Hematopoietic multipotent progenitor cell treated with erythropoietin and hydrocortisone succinate and interleukin-3 and kit ligand, for 8 days (in vitro differentiated cells): ENCODE measurements around the gene SEMA3D.

ENCODE experiments used
- DNase-seq: peaks from one replicate; pipeline ENCODE4 v3.0.0-alpha.2; 2015

Gene SEMA3D

DNA sequence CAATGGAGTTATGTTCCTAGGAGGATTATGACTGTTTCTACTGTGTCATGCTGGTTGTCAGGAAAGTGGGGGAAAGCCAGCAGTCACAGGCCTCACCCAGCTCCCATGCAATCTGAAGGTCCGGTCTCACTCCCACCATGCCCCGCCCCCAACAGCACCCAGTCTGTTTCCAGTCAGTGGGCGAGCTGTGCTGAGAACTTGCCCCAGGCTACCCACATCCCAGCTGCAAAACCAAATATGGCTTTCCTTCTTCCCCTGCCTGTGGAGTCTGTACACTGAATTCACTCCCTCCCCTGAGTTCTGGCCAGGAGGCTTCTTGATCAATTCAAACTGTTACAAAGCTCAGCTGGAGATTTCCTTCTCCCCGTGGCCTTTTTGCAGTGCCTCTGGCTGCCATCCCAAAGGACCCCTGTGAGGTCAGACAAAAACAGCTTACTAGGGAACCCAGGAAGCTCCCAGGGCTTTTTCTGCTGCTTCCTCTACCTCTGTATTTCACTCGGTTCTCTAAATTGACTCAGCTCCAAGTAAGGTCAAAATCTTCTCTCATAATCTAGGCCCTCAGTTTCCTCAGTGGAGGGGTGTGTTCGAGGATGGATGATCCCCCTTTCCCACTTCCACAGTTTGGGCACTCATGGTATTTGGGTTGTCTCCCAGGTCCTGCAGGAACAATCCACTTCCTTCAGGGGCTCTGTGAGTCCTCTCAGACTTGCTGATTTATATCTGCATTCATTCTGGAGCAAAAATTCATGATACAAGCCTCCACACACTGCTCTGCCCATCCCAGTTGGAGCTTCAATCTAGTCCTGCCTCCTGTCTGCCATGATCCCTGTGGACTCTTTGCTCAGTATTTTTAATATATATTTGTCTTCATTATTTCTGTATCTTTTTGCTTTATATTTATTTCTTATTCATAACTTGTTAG lies 205.5 kb downstream of the SEMA3D start:
- no peak for DNase-seq

DNA sequence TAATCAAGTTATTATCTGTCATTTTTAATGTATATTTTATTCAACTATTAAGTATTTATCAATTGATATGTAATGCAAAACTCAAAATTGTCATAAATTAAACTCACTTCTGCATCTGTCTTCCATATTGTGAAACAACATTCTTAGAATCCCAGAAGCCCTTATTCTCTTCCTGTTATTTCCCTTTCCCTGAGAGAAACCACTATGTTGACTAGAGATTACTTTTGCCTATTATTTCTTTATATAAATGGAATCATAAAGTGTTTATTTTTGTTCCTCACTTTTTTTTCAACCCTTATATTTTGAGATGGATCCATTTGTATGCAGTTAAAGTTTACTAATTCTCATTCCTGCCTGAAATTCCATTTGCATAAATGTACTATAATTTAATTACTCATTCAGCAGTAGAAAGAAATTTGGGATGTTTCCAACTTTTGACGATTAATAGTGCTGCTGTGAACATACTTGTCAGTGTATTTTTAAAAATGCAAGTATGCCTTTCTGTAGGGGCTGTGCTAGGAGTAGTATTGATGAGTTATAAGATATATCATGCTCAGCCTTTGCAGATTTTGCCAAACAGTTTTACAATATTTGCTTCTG lies 211.2 kb downstream of the SEMA3D start:
- DNase-seq = no peak

DNA sequence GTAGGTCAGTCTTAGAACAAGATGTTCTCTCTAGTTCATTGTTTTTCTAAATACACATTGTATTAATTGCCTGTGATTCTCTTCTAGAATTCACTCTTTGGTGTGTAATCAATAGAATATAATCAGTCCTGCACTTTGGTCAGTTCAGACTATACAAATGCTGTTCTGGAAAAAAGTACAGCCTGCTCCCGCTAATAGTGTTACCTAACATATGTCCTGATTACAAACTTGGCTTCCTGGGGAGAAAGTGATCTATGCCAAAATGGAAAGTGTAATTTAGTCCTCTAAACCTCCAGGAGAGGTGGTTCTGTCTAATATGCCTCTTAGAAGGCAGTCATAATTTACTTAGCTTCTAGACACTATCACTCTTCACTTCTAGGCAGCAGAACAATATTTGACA lies 215.5 kb downstream of the SEMA3D start:
- no peak for DNase-seq

DNA sequence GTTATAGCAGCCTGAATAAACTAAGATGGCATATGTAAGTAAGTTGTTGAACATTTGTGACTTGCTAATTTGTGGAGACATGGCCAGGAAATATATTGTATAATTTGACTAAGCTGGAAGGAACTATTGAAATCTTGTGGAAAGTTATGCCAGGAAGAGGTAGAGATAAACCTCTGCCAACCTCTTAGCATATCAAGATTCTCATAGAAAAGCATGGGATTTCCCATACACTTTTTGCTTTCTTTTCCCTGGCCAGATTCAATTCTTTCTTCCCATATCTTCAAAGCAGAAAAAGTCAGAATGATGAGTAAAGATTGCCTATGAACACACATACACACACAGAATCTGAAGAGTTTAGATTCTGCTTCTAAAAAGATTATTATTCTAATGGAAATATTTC lies 216.2 kb downstream of the SEMA3D start:
- DNase-seq = no peak

DNA sequence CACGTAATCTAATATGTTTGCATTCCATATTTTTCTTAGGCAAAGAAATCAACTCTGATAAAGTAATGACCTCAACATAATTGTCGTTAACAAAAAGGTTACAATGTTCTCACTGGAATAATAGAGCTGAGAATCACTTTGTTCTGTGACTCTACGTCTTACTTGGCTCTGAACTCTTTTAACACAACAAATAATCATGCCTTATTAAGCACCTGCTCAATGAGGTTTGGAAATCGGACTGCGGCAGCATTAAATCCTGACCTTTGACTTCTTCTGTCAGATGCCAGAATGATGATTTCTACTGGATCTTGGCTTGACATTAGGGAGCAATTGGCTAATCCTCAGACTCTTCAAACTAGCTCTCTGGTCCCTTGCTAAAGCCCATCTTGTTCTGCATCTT lies 233.6 kb downstream of the SEMA3D start:
- DNase-seq = no peak

DNA sequence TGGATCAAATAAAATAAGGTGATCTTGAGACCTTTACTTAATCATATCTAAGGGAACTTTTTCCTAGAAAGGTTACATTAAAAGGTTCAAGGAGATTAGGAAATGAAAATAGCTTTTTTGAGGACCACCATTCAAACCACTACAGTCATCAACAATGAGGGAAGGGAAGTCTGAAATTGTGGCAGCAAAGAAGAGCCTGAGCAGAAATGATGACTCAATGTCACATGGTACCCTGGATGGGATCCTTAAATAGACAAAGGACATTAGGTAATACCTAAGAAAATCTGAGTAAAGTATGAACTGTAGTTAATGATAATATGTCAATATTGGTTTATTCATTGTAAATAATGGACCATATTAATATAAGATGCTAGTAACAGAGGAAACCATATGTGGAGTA lies 236.0 kb downstream of the SEMA3D start:
- DNase-seq = no peak

DNA sequence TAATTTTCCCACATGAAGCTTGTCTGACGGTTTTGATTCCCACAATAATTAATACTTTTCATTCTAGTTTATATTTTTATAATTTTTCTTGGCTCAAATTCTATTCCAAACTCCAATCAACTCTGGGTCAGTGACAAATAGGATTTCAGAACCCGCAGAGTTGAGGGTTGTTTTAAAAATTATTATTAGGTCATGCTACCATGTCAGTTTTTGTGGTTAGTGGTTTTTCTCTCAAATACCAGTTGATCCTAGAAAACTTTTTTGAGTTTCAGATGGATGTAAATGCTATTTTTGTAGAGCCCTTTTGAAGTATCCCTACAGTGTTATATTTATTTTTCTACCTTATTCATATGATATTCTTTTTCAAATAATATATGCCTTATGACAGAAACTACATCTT lies 237.4 kb downstream of the SEMA3D start:
- DNase-seq = no peak

DNA sequence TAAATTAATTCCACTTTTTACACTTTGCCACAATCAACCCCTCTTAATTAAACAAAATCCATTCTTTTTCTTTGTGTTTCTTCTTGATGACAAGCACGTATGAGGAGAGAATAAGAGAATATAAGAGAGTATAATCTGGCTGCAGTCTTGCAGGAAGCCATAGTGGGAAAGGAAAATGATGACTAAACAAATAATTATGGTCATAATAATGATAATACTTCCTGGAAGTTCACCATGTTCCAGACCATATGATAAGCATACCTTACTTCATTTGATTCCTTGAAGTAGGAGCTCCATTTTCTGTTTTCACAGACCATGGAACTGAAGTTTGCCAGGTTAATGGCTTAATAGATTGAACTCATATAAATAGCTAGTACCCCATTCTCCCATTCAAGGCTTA lies 237.8 kb downstream of the SEMA3D start:
- DNase-seq = no peak

DNA sequence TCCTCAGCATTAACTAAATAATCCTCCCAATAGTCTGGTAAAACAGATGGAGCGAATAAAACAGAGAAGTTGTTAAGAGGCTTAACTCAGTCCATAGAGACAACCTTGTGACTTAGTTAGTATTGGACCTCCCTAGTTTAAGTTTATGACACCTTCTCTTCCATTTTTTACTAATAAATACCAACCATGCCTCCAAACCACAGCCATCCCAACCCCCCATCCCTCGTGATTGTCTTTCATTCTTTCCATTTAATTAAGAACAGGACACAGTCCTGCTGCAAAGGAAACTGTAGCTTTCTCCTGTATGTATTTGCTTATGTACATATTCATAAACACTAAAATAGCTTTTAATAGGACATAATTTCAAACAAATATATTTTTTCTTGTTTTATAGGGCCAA lies 238.2 kb downstream of the SEMA3D start:
- DNase-seq = no peak

DNA sequence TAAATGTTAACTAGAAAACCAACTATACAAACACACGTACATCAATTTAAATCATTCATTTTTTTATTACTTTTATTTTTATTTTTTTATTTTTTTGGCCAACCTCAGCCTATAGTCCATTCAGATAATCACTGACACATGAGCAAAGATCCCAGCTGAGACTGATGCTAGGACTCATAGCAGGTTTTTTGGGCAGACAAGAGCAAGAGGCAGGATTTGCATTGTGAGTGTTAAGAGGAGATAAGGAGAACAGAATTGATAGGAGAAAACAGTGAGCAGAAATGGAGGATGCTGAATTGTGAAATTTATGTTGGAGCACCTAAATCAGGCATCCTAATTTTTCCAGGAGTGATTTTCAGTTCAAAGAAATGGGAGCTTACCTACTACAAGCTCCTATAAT lies 240.3 kb downstream of the SEMA3D start:
- no peak for DNase-seq
